Neural cell (in vitro differentiated cells): ENCODE measurements around the gene LLGL2.

Experiments
- EP300 ChIP-seq: fragments of 450-650 bp; conservative IDR thresholded peaks from 2 replicates; pipeline ENCODE4 v1.6.1; 2014; ENCODE audit warnings: antibody characterized with exemption, mild to moderate bottlenecking, moderate library complexity; ENCODE audit not compliant: poor library complexity, severe bottlenecking
- EZH2 ChIP-seq: fragments of 200-600, 300-800 bp; shearing (Covaris generic), sonication (generic); IDR thresholded peaks from 2 replicates; pipeline ENCODE4 v1.6.1; 2014; ENCODE audit warnings: antibody characterized with exemption, low read length, borderline replicate concordance, mild to moderate bottlenecking; ENCODE audit not compliant: insufficient read depth, poor library complexity, severe bottlenecking
- POLR2AphosphoS5 ChIP-seq: IDR thresholded peaks from 2 replicates; pipeline ENCODE4 v1.6.1; 2012
- RAD21 ChIP-seq: fragments of 450-650 bp; conservative IDR thresholded peaks from 2 replicates; pipeline ENCODE4 v1.6.1; 2014; ENCODE audit warnings: antibody characterized with exemption, mild to moderate bottlenecking, moderate library complexity
- SMC3 ChIP-seq: fragments of 450-650 bp; conservative IDR thresholded peaks from 2 replicates; pipeline ENCODE4 v1.6.1; 2014; ENCODE audit warnings: antibody characterized with exemption, mild to moderate bottlenecking, moderate library complexity; ENCODE audit not compliant: poor library complexity
- TAF1 ChIP-seq: IDR thresholded peaks from 2 replicates; pipeline ENCODE4 v1.6.1; 2012; ENCODE audit warnings: low read depth
- TF ChIP-seq, protein P1 (sequence below): fragments of 450-650 bp; IDR thresholded peaks from 2 replicates; pipeline ENCODE4 v1.5.1; 2014; ENCODE audit warnings: antibody characterized with exemption, mild to moderate bottlenecking, moderate library complexity; ENCODE audit not compliant: poor library complexity, severe bottlenecking
- TF ChIP-seq, protein P2 (sequence below): IDR thresholded peaks from 2 replicates; pipeline ENCODE4 v1.6.1; 2012; ENCODE audit warnings: borderline replicate concordance

DNA sequence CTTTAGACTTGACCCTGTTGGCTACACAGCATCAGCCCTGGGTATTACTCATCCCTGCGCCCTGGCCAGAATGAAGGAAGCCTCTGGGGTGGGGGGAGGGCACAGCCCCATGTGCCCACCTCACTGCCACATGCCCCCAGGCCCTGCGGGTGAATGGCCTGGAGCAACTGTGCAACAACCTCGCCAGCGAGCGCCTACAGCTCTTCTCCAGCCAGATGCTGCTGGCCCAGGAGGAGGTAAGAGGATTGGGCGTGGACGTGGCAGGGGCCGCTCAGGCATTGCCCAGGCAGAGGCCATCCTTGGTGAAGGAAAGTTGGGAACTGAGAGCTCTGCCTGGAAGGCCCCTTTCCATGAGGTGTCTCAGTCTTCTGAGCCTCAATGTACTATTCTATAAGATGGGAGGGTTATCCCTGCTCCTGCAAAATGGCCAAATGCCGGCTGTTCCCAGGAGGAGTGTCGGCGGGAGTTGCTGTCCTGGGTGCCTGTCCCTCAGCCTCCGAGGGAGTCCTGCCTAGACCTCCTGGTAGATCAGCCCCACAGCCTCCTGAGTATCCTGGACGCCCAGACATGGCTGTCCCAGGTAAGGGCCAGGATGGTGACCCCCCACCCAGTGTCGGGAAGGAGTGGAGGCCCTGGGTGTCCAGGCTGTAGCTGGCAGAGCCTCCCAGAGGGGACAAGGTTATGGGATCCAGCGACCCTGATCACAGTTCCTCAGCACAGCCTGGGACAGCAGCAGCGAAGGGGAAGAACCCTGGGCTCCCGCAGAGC is 71.0 kb downstream of the LLGL2 start:
- TF ChIP-seq, protein P1, sequence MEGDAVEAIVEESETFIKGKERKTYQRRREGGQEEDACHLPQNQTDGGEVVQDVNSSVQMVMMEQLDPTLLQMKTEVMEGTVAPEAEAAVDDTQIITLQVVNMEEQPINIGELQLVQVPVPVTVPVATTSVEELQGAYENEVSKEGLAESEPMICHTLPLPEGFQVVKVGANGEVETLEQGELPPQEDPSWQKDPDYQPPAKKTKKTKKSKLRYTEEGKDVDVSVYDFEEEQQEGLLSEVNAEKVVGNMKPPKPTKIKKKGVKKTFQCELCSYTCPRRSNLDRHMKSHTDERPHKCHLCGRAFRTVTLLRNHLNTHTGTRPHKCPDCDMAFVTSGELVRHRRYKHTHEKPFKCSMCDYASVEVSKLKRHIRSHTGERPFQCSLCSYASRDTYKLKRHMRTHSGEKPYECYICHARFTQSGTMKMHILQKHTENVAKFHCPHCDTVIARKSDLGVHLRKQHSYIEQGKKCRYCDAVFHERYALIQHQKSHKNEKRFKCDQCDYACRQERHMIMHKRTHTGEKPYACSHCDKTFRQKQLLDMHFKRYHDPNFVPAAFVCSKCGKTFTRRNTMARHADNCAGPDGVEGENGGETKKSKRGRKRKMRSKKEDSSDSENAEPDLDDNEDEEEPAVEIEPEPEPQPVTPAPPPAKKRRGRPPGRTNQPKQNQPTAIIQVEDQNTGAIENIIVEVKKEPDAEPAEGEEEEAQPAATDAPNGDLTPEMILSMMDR = no peak
- TF ChIP-seq, protein P2, sequence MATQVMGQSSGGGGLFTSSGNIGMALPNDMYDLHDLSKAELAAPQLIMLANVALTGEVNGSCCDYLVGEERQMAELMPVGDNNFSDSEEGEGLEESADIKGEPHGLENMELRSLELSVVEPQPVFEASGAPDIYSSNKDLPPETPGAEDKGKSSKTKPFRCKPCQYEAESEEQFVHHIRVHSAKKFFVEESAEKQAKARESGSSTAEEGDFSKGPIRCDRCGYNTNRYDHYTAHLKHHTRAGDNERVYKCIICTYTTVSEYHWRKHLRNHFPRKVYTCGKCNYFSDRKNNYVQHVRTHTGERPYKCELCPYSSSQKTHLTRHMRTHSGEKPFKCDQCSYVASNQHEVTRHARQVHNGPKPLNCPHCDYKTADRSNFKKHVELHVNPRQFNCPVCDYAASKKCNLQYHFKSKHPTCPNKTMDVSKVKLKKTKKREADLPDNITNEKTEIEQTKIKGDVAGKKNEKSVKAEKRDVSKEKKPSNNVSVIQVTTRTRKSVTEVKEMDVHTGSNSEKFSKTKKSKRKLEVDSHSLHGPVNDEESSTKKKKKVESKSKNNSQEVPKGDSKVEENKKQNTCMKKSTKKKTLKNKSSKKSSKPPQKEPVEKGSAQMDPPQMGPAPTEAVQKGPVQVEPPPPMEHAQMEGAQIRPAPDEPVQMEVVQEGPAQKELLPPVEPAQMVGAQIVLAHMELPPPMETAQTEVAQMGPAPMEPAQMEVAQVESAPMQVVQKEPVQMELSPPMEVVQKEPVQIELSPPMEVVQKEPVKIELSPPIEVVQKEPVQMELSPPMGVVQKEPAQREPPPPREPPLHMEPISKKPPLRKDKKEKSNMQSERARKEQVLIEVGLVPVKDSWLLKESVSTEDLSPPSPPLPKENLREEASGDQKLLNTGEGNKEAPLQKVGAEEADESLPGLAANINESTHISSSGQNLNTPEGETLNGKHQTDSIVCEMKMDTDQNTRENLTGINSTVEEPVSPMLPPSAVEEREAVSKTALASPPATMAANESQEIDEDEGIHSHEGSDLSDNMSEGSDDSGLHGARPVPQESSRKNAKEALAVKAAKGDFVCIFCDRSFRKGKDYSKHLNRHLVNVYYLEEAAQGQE = no peak
- TF ChIP-seq EZH2 (no peak), EP300 (no peak), SMC3 (no peak), RAD21 (no peak), POLR2AphosphoS5 (no peak), TAF1 (no peak)
